T-helper 22 cell (primary cell): ENCODE results near the gene CTBP1.
A peak's percentile ranks its signal among the peaks of the same experiment; 100 is the strongest.

Source experiments
- DNase-seq: peaks from one replicate; pipeline ENCODE4 v3.0.0-alpha.2; 2020; ENCODE audit warnings: low read depth

CTBP1 gene

GRCh38 chr4:1223841-1224809 is 24.8 kb downstream of the CTBP1 start:
- DNase-seq = no peak

GRCh38 chr4:1222938-1223690 is 25.8 kb downstream of the CTBP1 start:
- no peak for DNase-seq

GRCh38 chr4:1222036-1222789 is 26.7 kb downstream of the CTBP1 start:
- no peak for DNase-seq

- DNase-seq = no peak
Measured at GRCh38 chr4:1221155-1221870, 27.6 kb downstream of the CTBP1 start.

- DNase-seq = no peak
Measured at GRCh38 chr4:1220566-1220965, 28.4 kb downstream of the CTBP1 start.

GRCh38 chr4:1219566-1219950 is 29.4 kb downstream of the CTBP1 start:
- DNase-seq = no peak

- DNase-seq = no peak
Measured at GRCh38 chr4:1218634-1219565, 30.0 kb downstream of the CTBP1 start.

- no peak for DNase-seq
Measured at GRCh38 chr4:1217366-1217765, 31.6 kb downstream of the CTBP1 start.

- DNase-seq = peak; percentile 34
Measured at GRCh38 chr4:1216869-1217294, 32.0 kb downstream of the CTBP1 start.

- DNase-seq = no peak
Measured at GRCh38 chr4:1216076-1216614, 32.8 kb downstream of the CTBP1 start.

- no peak for DNase-seq
Measured at GRCh38 chr4:1215141-1216075, 33.5 kb downstream of the CTBP1 start.

- DNase-seq = no peak
Measured at GRCh38 chr4:1214101-1215095, 34.5 kb downstream of the CTBP1 start.

GRCh38 chr4:1213336-1213995 is 35.5 kb downstream of the CTBP1 start:
- no peak for DNase-seq

GRCh38 chr4:1212546-1213335 is 36.2 kb downstream of the CTBP1 start:
- DNase-seq = no peak

- no peak for DNase-seq
Measured at GRCh38 chr4:1211891-1212545, 36.9 kb downstream of the CTBP1 start.

GRCh38 chr4:1211371-1211770 is 37.6 kb downstream of the CTBP1 start:
- DNase-seq = no peak
